ENCODE results near the gene OSBPL10.

The OSBPL10 gene

DNA sequence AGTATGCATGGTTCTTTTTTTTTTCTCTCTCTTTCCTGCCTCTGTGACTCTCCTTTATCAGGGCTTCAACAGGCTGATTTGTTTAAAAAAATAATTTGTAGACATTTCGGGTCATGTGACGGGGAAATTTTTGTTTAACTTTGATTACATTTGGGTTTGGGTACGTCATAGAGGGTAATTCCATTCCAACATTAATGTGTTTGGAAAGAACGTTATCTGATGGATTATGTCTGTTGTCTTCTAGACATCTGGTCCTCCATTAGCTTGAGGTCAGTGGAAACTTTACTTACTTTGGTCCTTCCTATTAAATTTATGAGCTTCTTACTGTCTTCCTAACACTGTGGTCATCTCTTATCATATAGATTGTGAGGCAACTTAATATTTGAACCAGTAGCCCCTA is 367.4 kb downstream of the OSBPL10 start:
- in situ Hi-C loops (cut with MboI; ENCODE audit: low pct_unique_long_range_greater_than_20kb, low sequenced_read_pairs, unreplicated experiment) = no loop called here
- TF ChIP-seq, protein P1, sequence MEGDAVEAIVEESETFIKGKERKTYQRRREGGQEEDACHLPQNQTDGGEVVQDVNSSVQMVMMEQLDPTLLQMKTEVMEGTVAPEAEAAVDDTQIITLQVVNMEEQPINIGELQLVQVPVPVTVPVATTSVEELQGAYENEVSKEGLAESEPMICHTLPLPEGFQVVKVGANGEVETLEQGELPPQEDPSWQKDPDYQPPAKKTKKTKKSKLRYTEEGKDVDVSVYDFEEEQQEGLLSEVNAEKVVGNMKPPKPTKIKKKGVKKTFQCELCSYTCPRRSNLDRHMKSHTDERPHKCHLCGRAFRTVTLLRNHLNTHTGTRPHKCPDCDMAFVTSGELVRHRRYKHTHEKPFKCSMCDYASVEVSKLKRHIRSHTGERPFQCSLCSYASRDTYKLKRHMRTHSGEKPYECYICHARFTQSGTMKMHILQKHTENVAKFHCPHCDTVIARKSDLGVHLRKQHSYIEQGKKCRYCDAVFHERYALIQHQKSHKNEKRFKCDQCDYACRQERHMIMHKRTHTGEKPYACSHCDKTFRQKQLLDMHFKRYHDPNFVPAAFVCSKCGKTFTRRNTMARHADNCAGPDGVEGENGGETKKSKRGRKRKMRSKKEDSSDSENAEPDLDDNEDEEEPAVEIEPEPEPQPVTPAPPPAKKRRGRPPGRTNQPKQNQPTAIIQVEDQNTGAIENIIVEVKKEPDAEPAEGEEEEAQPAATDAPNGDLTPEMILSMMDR (IDR thresholded peaks at IDR 0.05; ENCODE audit: extremely low read depth, insufficient read depth, missing control alignments) = no peak
- DNase-seq (ENCODE audit: low spot score) = no peak

GRCh38 chr3:31613177-31613576 is 367.9 kb downstream of the OSBPL10 start:
- TF ChIP-seq, protein P1 (IDR thresholded peaks at IDR 0.05; ENCODE audit: extremely low read depth, insufficient read depth, missing control alignments) = no peak
- in situ Hi-C loops (cut with MboI; ENCODE audit: low pct_unique_long_range_greater_than_20kb, low sequenced_read_pairs, unreplicated experiment) = no loop called here
- DNase-seq (ENCODE audit: low spot score) = no peak

Measured in GM13977 (cell line).